ENCODE data around the gene FARP2.

Gene FARP2

GRCh38 chr2:241340631-241341163, 15.4 kb upstream of the FARP2 start:
- no peak overlapping the region for H3K4me3 ChIP-seq (ENCODE audit: low read depth, low read length)
- no peak for DNase-seq (ENCODE audit: low read depth)
- TF ChIP-seq CTCF (IDR thresholded peaks at IDR 0.05; ENCODE audit: control insufficient read depth, extremely low read depth, insufficient read depth): no peak

GRCh38 chr2:241344925-241345651, 11.0 kb upstream of the FARP2 start:
- no peak for DNase-seq (ENCODE audit: low read depth)
- no peak overlapping the region for H3K4me3 ChIP-seq (ENCODE audit: low read depth, low read length)
- no peak for TF ChIP-seq CTCF (IDR thresholded peaks at IDR 0.05; ENCODE audit: control insufficient read depth, extremely low read depth, insufficient read depth)

- DNase-seq (ENCODE audit: low read depth): no peak
- TF ChIP-seq CTCF (IDR thresholded peaks at IDR 0.05; ENCODE audit: control insufficient read depth, extremely low read depth, insufficient read depth): no peak
- H3K4me3 ChIP-seq (ENCODE audit: low read depth, low read length): no peak overlapping the region
These were observed 6.1 kb upstream of the FARP2 start for GRCh38 chr2:241349941-241350340.

- no peak overlapping the region for H3K4me3 ChIP-seq (ENCODE audit: low read depth, low read length)
- no peak for DNase-seq (ENCODE audit: low read depth)
- TF ChIP-seq CTCF (IDR thresholded peaks at IDR 0.05; ENCODE audit: control insufficient read depth, extremely low read depth, insufficient read depth): no peak
These were observed 5.6 kb upstream of the FARP2 start for GRCh38 chr2:241350530-241350877.

- TF ChIP-seq CTCF (IDR thresholded peaks at IDR 0.05; ENCODE audit: control insufficient read depth, extremely low read depth, insufficient read depth): no peak
- no peak for DNase-seq (ENCODE audit: low read depth)
- no peak overlapping the region for H3K4me3 ChIP-seq (ENCODE audit: low read depth, low read length)
These were observed 5.0 kb upstream of the FARP2 start for GRCh38 chr2:241350878-241351639.

GRCh38 chr2:241351640-241352031, 4.4 kb upstream of the FARP2 start:
- DNase-seq (ENCODE audit: low read depth): no peak
- no peak for TF ChIP-seq CTCF (IDR thresholded peaks at IDR 0.05; ENCODE audit: control insufficient read depth, extremely low read depth, insufficient read depth)
- no peak overlapping the region for H3K4me3 ChIP-seq (ENCODE audit: low read depth, low read length)

Measured in LNCaP clone FGC (cell line).